Sigmoid colon (tissue), 4 donors: ENCODE measurements around the gene GOLGA8Q.
"Not testable (repeated sequence)": the region's sequence is repeated elsewhere in the genome, so short reads cannot be mapped to it uniquely, and the experiment has no call there.

Experiments used
- EP300 ChIP-seq, 4 donors: sonication (generic); formaldehyde crosslinking; IDR thresholded peaks; one replicate each; pipeline ENCODE4 v1.6.1; 2017; ENCODE audit warnings: antibody characterized with exemption in 4 of 4
- TF ChIP-seq, protein P1 (sequence below), 4 experiments: fragments of 450-650 bp in 3 of 4; fragments of 200-600 bp in 1 of 4; IDR thresholded peaks; one replicate each; pipeline ENCODE4 v1.5.1; 2016 to 2019; ENCODE audit warnings: antibody characterized with exemption in 4 of 4, mild to moderate bottlenecking in 3 of 4, moderate library complexity in 2 of 4

- not testable (repeated sequence) for TF ChIP-seq EP300 (IDR thresholded peaks at IDR 0.05)
- TF ChIP-seq, protein P1, sequence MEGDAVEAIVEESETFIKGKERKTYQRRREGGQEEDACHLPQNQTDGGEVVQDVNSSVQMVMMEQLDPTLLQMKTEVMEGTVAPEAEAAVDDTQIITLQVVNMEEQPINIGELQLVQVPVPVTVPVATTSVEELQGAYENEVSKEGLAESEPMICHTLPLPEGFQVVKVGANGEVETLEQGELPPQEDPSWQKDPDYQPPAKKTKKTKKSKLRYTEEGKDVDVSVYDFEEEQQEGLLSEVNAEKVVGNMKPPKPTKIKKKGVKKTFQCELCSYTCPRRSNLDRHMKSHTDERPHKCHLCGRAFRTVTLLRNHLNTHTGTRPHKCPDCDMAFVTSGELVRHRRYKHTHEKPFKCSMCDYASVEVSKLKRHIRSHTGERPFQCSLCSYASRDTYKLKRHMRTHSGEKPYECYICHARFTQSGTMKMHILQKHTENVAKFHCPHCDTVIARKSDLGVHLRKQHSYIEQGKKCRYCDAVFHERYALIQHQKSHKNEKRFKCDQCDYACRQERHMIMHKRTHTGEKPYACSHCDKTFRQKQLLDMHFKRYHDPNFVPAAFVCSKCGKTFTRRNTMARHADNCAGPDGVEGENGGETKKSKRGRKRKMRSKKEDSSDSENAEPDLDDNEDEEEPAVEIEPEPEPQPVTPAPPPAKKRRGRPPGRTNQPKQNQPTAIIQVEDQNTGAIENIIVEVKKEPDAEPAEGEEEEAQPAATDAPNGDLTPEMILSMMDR (IDR thresholded peaks at IDR 0.05): not testable (repeated sequence)
Measured at GRCh38 chr15:30502904-30503781, 48.7 kb upstream of the GOLGA8Q start.
